ENCODE data around the gene DHRS1. TPM values are rescaled to one million over a fixed set of nuclear protein-coding genes. Genes with fewer than 3 reads are reported as not detected.

Gene DHRS1
- total and polyA plus RNA-seq, 2 experiments from 2014 or later, result 15.0 to 15.4 TPM

DNA sequence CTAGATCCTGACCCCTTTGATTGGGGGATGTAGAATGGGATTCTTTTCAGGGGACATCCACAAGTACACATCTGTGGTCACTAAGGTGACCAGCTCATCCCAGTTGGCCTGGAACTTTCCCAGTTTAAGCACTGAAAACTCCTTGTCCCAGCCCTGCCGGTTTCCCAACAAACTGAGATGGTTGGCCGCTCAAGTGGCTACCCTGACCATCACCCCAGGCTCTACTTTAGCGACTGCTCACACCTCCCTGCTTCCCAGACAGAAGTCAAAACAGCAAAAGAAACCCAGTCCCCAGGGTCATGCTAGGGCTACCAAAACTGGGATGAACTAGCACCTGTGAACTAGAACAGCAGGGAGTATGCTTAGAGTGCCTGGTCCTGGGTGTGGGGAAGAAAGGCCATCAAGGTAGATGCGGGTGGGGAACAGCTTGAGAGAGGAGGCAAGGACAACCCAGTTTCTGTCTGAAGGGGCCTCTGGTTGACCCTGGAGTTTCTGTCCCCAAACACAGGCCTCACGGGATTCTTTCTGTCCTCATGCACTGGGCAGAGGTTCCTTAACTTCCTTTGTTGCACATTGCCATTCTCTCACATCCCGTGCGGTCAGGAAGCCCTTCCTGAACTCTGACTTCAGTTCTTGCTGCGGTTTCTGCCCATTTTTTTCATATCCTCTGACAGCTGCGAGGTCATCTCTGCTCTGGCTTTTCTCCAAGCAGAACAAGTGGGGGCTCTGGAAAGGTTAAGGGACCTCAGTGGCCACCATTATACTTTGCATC, 13.3 kb upstream of the DHRS1 start:
- no peaks in the 10 kb centered on the region for H3K79me2 ChIP-seq (replicated peaks; ENCODE audit: insufficient read depth)
- Mint-ChIP-seq H3K4me3 (peak overlapping the region; percentile 43; the same call in 1 of the 3 replicates), H3K9me3 (no peaks in the 10 kb centered on the region), H3K27ac (no peak overlapping the region), H3K36me3 (ENCODE audit: low read depth) (peaks cover 16% of the 10 kb centered on the region), H3K4me1 (peaks cover 12% of the 10 kb centered on the region), H3K27me3 (ENCODE audit: insufficient read depth, low read depth, poor library complexity) (peaks cover 42% of the 10 kb centered on the region)
- no peak overlapping the region for H3K27ac ChIP-seq (ENCODE audit: low read depth)
- H3K36me3 ChIP-seq (ENCODE audit: insufficient read depth), result no peaks in the 10 kb centered on the region
- no peak overlapping the region for H3K4me2 ChIP-seq
- H4K20me1 ChIP-seq (replicated peaks; ENCODE audit: insufficient read depth), result no peaks in the 10 kb centered on the region; the same call in none of the 2 replicates
- H3F3A ChIP-seq (replicated peaks; ENCODE audit: low read depth), result no peaks in the 10 kb centered on the region
- TF ChIP-seq, protein P1, sequence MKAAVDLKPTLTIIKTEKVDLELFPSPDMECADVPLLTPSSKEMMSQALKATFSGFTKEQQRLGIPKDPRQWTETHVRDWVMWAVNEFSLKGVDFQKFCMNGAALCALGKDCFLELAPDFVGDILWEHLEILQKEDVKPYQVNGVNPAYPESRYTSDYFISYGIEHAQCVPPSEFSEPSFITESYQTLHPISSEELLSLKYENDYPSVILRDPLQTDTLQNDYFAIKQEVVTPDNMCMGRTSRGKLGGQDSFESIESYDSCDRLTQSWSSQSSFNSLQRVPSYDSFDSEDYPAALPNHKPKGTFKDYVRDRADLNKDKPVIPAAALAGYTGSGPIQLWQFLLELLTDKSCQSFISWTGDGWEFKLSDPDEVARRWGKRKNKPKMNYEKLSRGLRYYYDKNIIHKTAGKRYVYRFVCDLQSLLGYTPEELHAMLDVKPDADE (IDR thresholded peaks at IDR 0.05), result no peak
- no peak for TF ChIP-seq JUNB (IDR thresholded peaks at IDR 0.05; ENCODE audit: unreplicated experiment)
- TF ChIP-seq EZH2phosphoT487 (IDR thresholded peaks at IDR 0.05; ENCODE audit: unreplicated experiment), result no peak
- TF ChIP-seq NANOG (IDR thresholded peaks at IDR 0.05; ENCODE audit: borderline replicate concordance), result no peak
- TF ChIP-seq, protein P2, sequence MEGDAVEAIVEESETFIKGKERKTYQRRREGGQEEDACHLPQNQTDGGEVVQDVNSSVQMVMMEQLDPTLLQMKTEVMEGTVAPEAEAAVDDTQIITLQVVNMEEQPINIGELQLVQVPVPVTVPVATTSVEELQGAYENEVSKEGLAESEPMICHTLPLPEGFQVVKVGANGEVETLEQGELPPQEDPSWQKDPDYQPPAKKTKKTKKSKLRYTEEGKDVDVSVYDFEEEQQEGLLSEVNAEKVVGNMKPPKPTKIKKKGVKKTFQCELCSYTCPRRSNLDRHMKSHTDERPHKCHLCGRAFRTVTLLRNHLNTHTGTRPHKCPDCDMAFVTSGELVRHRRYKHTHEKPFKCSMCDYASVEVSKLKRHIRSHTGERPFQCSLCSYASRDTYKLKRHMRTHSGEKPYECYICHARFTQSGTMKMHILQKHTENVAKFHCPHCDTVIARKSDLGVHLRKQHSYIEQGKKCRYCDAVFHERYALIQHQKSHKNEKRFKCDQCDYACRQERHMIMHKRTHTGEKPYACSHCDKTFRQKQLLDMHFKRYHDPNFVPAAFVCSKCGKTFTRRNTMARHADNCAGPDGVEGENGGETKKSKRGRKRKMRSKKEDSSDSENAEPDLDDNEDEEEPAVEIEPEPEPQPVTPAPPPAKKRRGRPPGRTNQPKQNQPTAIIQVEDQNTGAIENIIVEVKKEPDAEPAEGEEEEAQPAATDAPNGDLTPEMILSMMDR (conservative IDR thresholded peaks at IDR 0.05; ENCODE audit: low read depth in 2 of 2), result no peak
- no peak for TF ChIP-seq ZNF114 (CRISPR knock-in tag; IDR thresholded peaks at IDR 0.05)
- TF ChIP-seq POLR2AphosphoS5 (IDR thresholded peaks at IDR 0.05; ENCODE audit: low read depth), result no peak
- TF ChIP-seq, protein P3, sequence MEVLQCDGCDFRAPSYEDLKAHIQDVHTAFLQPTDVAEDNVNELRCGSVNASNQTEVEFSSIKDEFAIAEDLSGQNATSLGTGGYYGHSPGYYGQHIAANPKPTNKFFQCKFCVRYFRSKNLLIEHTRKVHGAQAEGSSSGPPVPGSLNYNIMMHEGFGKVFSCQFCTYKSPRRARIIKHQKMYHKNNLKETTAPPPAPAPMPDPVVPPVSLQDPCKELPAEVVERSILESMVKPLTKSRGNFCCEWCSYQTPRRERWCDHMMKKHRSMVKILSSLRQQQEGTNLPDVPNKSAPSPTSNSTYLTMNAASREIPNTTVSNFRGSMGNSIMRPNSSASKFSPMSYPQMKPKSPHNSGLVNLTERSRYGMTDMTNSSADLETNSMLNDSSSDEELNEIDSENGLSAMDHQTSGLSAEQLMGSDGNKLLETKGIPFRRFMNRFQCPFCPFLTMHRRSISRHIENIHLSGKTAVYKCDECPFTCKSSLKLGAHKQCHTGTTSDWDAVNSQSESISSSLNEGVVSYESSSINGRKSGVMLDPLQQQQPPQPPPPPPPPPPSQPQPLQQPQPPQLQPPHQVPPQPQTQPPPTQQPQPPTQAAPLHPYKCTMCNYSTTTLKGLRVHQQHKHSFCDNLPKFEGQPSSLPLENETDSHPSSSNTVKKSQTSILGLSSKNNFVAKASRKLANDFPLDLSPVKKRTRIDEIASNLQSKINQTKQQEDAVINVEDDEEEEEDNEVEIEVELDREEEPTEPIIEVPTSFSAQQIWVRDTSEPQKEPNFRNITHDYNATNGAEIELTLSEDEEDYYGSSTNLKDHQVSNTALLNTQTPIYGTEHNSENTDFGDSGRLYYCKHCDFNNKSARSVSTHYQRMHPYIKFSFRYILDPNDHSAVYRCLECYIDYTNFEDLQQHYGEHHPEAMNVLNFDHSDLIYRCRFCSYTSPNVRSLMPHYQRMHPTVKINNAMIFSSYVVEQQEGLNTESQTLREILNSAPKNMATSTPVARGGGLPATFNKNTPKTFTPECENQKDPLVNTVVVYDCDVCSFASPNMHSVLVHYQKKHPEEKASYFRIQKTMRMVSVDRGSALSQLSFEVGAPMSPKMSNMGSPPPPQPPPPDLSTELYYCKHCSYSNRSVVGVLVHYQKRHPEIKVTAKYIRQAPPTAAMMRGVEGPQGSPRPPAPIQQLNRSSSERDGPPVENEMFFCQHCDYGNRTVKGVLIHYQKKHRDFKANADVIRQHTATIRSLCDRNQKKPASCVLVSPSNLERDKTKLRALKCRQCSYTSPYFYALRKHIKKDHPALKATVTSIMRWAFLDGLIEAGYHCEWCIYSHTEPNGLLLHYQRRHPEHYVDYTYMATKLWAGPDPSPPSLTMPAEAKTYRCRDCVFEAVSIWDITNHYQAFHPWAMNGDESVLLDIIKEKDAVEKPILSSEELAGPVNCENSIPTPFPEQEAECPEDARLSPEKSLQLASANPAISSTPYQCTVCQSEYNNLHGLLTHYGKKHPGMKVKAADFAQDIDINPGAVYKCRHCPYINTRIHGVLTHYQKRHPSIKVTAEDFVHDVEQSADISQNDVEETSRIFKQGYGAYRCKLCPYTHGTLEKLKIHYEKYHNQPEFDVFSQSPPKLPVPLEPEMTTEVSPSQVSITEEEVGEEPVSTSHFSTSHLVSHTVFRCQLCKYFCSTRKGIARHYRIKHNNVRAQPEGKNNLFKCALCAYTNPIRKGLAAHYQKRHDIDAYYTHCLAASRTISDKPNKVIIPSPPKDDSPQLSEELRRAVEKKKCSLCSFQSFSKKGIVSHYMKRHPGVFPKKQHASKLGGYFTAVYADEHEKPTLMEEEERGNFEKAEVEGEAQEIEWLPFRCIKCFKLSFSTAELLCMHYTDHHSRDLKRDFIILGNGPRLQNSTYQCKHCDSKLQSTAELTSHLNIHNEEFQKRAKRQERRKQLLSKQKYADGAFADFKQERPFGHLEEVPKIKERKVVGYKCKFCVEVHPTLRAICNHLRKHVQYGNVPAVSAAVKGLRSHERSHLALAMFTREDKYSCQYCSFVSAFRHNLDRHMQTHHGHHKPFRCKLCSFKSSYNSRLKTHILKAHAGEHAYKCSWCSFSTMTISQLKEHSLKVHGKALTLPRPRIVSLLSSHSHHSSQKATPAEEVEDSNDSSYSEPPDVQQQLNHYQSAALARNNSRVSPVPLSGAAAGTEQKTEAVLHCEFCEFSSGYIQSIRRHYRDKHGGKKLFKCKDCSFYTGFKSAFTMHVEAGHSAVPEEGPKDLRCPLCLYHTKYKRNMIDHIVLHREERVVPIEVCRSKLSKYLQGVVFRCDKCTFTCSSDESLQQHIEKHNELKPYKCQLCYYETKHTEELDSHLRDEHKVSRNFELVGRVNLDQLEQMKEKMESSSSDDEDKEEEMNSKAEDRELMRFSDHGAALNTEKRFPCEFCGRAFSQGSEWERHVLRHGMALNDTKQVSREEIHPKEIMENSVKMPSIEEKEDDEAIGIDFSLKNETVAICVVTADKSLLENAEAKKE (CRISPR knock-in tag; IDR thresholded peaks at IDR 0.05), result no peak
- TF ChIP-seq, protein P4, sequence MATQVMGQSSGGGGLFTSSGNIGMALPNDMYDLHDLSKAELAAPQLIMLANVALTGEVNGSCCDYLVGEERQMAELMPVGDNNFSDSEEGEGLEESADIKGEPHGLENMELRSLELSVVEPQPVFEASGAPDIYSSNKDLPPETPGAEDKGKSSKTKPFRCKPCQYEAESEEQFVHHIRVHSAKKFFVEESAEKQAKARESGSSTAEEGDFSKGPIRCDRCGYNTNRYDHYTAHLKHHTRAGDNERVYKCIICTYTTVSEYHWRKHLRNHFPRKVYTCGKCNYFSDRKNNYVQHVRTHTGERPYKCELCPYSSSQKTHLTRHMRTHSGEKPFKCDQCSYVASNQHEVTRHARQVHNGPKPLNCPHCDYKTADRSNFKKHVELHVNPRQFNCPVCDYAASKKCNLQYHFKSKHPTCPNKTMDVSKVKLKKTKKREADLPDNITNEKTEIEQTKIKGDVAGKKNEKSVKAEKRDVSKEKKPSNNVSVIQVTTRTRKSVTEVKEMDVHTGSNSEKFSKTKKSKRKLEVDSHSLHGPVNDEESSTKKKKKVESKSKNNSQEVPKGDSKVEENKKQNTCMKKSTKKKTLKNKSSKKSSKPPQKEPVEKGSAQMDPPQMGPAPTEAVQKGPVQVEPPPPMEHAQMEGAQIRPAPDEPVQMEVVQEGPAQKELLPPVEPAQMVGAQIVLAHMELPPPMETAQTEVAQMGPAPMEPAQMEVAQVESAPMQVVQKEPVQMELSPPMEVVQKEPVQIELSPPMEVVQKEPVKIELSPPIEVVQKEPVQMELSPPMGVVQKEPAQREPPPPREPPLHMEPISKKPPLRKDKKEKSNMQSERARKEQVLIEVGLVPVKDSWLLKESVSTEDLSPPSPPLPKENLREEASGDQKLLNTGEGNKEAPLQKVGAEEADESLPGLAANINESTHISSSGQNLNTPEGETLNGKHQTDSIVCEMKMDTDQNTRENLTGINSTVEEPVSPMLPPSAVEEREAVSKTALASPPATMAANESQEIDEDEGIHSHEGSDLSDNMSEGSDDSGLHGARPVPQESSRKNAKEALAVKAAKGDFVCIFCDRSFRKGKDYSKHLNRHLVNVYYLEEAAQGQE (IDR thresholded peaks at IDR 0.05; ENCODE audit: unreplicated experiment), result no peak
- TF ChIP-seq EZH2 (IDR thresholded peaks at IDR 0.05; ENCODE audit: low read depth, unreplicated experiment), result no peak
- TF ChIP-seq STAT1 (IDR thresholded peaks at IDR 0.05; ENCODE audit: unreplicated experiment), result no peak
- no peak for TF ChIP-seq CREB1 (CRISPR knock-in tag; IDR thresholded peaks at IDR 0.05; ENCODE audit: low read depth)
- TF ChIP-seq ZNF331 (CRISPR knock-in tag; IDR thresholded peaks at IDR 0.05; ENCODE audit: low read depth), result no peak
- H3K27me3 ChIP-seq (ENCODE audit: insufficient read depth), result peaks cover 34% of the 10 kb centered on the region
- no peak overlapping the region for H2AFZ ChIP-seq
- no peak overlapping the region for H3K4me3 ChIP-seq
- DNase-seq (ENCODE audit: low spot score) (no peak), ATAC-seq (no peak)
- H3K4me1 ChIP-seq (ENCODE audit: insufficient read depth), result peaks cover 4% of the 10 kb centered on the region; the same call in 1 of the 2 replicates
- no peaks in the 10 kb centered on the region for H3K9me2 ChIP-seq (ENCODE audit: insufficient read depth)

Measured in GM23338 (cell line).